WI38 (cell line): Measurements from ENCODE around the gene C18orf63.

Experiments used
- H3K4me3 ChIP-seq: 2 replicates; pipeline ENCODE4 v1.5.1; 2011; ENCODE audit warnings: low read depth, mild to moderate bottlenecking, control low read depth, low read length
- CTCF ChIP-seq: IDR thresholded peaks from 2 replicates; pipeline ENCODE4 v1.5.1; 2012; ENCODE audit warnings: low read depth, mild to moderate bottlenecking, control low read depth, low read length

Gene C18orf63

GRCh38 chr18:74399091-74399887 is 83.7 kb downstream of the C18orf63 start:
- TF ChIP-seq CTCF, result no peak
- no peak overlapping the region for H3K4me3 ChIP-seq

GRCh38 chr18:74400813-74401212 is 85.2 kb downstream of the C18orf63 start:
- no peak overlapping the region for H3K4me3 ChIP-seq
- TF ChIP-seq CTCF, result no peak

GRCh38 chr18:74402806-74403433 is 87.3 kb downstream of the C18orf63 start:
- no peak overlapping the region for H3K4me3 ChIP-seq
- TF ChIP-seq CTCF, result no peak

GRCh38 chr18:74407888-74408287 is 92.2 kb downstream of the C18orf63 start:
- no peak for TF ChIP-seq CTCF

More at GRCh38 chr18:74407888-74408287, 92.2 kb downstream of the C18orf63 start:
- no peak overlapping the region for H3K4me3 ChIP-seq
